Fibroblast of the aortic adventitia (primary cell): ENCODE measurements around the gene PPM1D. TPM values are rescaled to one million over a fixed set of nuclear protein-coding genes. Genes with fewer than 3 reads are reported as not detected.

Experiments used
- DNase-seq: peaks from one replicate; pipeline ENCODE4 v3.0.0-alpha.2; 2010; ENCODE audit warnings: low read depth
- H3K4me3 ChIP-seq: 2 replicates; pipeline ENCODE4 v1.5.1; 2011; ENCODE audit warnings: low read depth, mild to moderate bottlenecking, control low read depth, low read length, moderate library complexity
- total RNA-seq: library from RNA; depleted of rRNA; stranded (reverse); fragments of >200 nt; gene quantifications from 2 replicates; pipeline ENCODE4 v1.2.3, GENCODE V29; 2012; ENCODE audit warnings: low replicate concordance
- TF ChIP-seq, protein P1 (sequence below): IDR thresholded peaks from 2 replicates; pipeline ENCODE4 v1.5.1; 2011; ENCODE audit warnings: mild to moderate bottlenecking, low read length, control low read depth, inconsistent platforms; ENCODE audit not compliant: insufficient read depth

The PPM1D gene
- total RNA-seq, 1 donor: 8.7 TPM

DNA sequence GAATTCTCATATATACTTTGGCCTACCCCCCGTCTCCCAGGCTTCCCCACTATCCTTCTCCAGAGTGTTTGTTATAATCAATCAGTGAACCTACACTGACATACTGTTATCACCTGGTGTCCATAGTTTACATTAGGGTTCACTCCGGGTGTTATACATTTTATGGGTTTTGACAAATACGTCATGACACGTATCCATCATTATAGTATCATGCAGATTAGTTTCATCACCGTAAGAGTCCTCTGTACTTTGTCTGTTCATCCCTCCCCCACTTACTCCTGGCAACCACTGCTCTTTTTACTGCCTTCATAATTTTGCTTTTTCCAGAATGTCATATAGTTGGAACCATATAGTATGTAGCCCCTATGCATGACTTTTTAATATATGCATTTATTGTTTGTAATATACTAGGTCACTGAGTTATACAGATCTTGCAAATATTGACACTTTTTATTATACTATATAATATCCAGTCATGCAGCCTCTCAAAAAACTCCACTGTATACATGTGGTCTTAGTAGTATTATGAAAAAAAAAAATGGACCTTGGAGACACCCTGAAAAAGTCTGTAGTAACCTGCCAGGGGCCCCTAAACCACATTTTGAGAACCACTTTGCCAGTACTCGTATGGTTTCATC lies 28.4 kb downstream of the PPM1D start:
- no peak overlapping the region for H3K4me3 ChIP-seq
- DNase-seq: no peak
- TF ChIP-seq, protein P1, sequence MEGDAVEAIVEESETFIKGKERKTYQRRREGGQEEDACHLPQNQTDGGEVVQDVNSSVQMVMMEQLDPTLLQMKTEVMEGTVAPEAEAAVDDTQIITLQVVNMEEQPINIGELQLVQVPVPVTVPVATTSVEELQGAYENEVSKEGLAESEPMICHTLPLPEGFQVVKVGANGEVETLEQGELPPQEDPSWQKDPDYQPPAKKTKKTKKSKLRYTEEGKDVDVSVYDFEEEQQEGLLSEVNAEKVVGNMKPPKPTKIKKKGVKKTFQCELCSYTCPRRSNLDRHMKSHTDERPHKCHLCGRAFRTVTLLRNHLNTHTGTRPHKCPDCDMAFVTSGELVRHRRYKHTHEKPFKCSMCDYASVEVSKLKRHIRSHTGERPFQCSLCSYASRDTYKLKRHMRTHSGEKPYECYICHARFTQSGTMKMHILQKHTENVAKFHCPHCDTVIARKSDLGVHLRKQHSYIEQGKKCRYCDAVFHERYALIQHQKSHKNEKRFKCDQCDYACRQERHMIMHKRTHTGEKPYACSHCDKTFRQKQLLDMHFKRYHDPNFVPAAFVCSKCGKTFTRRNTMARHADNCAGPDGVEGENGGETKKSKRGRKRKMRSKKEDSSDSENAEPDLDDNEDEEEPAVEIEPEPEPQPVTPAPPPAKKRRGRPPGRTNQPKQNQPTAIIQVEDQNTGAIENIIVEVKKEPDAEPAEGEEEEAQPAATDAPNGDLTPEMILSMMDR: no peak

DNA sequence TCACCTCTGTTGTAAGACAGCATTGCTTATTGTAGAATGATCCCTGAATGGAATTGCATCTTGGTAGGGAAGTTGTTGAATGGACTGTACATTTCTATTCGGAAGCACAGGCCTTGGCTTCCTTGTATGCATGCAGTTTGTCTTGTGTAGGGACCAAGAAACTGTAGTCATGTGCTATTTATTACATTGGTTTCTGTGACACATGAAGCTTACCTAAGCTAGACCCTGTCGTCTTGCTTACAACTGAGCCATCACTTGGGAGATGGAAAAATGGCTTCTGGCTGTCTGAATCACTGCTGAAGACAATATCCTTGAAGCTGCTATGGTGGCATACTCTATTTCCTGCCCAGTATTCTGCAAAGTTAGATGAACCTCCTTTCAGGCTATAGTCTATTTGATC lies 29.1 kb downstream of the PPM1D start:
- TF ChIP-seq, protein P1: no peak
- no peak for DNase-seq
- no peak overlapping the region for H3K4me3 ChIP-seq

DNA sequence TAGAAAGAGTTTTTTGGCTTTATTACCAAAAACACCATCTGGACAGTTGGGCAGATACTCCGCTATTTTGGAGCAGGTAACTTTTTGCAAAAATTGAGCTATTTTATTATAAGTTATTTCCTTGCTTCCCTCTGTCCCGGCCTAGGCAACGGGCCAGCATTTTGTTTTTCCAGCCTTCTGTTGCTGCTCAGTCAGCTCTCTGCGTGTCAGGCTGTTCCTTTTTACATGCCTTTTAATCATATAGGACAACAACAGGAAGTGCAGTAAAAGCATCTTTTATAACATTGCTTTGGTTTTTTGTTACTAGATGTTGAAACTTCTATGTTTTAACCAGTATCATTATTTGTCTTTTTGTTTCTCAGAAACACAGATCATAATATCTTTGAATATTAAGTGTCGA lies 30.4 kb downstream of the PPM1D start:
- DNase-seq: peak; percentile 25
- TF ChIP-seq, protein P1: no peak

DNA sequence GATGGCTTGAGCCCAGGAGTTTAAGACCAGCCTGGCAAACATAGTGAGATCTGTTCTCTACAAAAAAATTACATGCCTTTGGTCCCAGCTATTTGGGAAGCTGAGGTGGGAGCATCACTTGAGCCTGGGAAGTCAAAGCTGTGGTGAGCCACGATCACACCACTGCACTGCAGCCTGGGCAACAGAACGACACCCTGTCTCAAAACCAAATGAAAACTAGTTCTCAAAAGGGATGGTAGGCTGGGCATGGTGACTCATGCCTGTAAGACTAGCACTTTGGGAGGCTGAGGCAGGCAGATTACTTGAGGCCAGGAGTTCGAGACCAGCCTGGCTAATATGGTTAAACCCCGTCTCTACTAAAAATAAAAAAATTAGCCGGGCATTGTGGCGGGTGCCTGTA lies 31.1 kb downstream of the PPM1D start:
- TF ChIP-seq, protein P1: no peak
- no peak for DNase-seq
- no peak overlapping the region for H3K4me3 ChIP-seq

More for the DNA sequence above, 30.4 kb downstream of the PPM1D start:
- H3K4me3 ChIP-seq: no peak overlapping the region

DNA sequence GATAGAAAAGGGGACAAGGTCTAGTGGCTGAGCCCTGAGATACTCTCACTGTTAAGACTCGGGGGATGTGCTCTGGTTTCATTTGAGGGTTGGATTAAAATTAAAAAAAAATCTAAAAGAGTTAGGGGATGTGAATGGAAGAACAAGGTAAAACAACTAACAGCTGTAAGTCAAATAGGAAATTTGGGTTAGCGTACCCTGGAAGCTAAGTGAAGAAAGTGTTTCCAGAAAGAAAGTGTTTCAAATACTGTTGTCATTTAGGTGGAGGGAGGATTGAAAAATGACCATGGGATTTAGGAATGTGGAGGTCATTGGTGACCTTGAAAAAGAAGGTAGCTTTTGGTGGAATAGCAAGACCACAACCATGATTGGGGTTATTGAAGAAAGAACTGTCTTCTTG lies 37.7 kb downstream of the PPM1D start:
- TF ChIP-seq, protein P1: no peak
- DNase-seq: no peak
- H3K4me3 ChIP-seq: no peak overlapping the region

DNA sequence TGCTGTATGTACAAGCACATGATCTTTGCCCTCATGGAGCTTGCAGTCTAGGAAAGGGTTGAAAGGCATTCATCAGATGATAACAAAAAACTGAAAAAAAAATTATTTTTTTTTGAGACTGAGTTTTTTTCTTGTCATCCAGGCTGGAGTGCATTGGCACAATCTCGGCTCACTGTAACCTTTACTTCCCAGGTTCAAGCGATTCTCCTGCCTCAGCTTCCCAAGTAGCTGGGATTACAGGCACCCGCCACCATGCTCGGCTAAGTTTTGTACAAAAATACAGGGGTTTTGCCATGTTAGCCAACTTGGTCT lies 39.0 kb downstream of the PPM1D start:
- TF ChIP-seq, protein P1: no peak
- H3K4me3 ChIP-seq: no peak overlapping the region
- DNase-seq: no peak

DNA sequence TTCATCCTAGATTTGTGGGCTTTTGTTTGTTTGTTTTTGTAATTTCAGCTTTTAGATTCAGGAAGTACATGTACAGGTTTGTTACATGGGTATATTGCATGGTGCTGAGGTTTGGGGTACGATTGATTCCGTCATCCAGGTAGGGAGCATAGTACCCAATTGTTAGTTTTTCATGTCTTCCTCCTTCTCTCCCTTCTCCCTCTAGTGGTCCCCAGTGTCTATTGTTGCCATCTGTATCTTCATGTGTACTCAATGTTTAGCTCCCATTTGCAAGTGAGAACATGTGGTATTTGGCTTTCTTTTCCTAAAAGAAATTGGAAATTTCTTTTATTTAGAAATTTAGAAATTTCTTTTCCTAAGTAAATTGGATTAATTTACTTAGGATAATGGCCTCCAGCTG lies 40.5 kb downstream of the PPM1D start:
- TF ChIP-seq, protein P1: peak; percentile 48
- DNase-seq: peak; percentile 24

More for the DNA sequence above, 40.5 kb downstream of the PPM1D start:
- no peak overlapping the region for H3K4me3 ChIP-seq
